Thyroid gland (tissue), 4 donors: Measurements from ENCODE around the gene RAB3D. TPM values are rescaled to one million over a fixed set of nuclear protein-coding genes. Genes with fewer than 3 reads are reported as not detected.

Source experiments
- DNase-seq, 2 donors: peaks; one replicate each; pipeline ENCODE4 v3.0.0-alpha.2; 2019
- H3K27ac ChIP-seq, 3 donors: fragments of 200-600 bp; sonication (generic); 1 replicate in 2 of 3; 2 replicates in 1 of 3; pipeline ENCODE4 v1.5.1; 2016 to 2019; ENCODE audit warnings: mild to moderate bottlenecking in 1 of 3, moderate library complexity in 1 of 3
- H3K27me3 ChIP-seq: fragments of 200-600 bp; sonication (generic); one replicate; pipeline ENCODE4 v1.5.1; 2019
- H3K36me3 ChIP-seq, 2 donors: fragments of 200-600 bp; sonication (generic); one replicate each; pipeline ENCODE4 v1.5.1; 2016 to 2019
- H3K4me1 ChIP-seq, 2 donors: fragments of 200-600 bp; sonication (generic); one replicate each; pipeline ENCODE4 v1.5.1; 2017 to 2019
- H3K4me3 ChIP-seq, 3 donors: fragments of 200-600 bp; sonication (generic); replicated peaks in 1 of 3; 1 replicate in 2 of 3; 2 replicates in 1 of 3; pipeline ENCODE4 v1.5.1; 2016; ENCODE audit warnings: mild to moderate bottlenecking in 1 of 3
- H3K9me3 ChIP-seq: fragments of 200-600 bp; sonication (generic); one replicate; pipeline ENCODE4 v1.5.1; 2017
- CTCF ChIP-seq, 6 experiments: fragments of 200-600 bp in 3 of 6; fragments of 450-650 bp in 3 of 6; sonication (generic) in 3 of 6; IDR thresholded peaks; one replicate each; pipeline ENCODE4 v1.5.1; 2016 to 2019; ENCODE audit warnings: antibody characterized with exemption in 6 of 6, mild to moderate bottlenecking in 2 of 6, inconsistent platforms in 1 of 6, moderate library complexity in 1 of 6
- POLR2A ChIP-seq, 2 donors: fragments of 450-650 bp; IDR thresholded peaks; one replicate each; pipeline ENCODE4 v1.6.1; 2017; ENCODE audit warnings: antibody characterized with exemption in 2 of 2, mild to moderate bottlenecking in 2 of 2, moderate library complexity in 1 of 2
- WGBS, 2 donors: methylation state at CpG; one replicate each; pipeline ENCODE4 v1.1.5; 2017; 5-methylcytosine and 5-hydroxymethylcytosine counted together
- intact Hi-C: fragments of 100-400 bp; cut with DNase I; formaldehyde crosslinking; loops from one replicate; pipeline ENCODE4 v1.15.1; 2023
- total RNA-seq, 4 donors: library from RNA; depleted of rRNA; stranded (reverse); fragments of >200 nt; gene quantifications; one replicate each; pipeline ENCODE4 v1.2.3, GENCODE V29; 2016

The RAB3D gene
- total RNA-seq, 4 donors from 2014 or later, result 14.8 to 30.3 (median 20.6) TPM

GRCh38 chr19:11378319-11379189, 39.1 kb upstream of the RAB3D start:
- H3K27ac ChIP-seq, result peak overlapping the region in 2 of 3 donors; percentile 21 to 53
- WGBS, 2 donors, result 53 to 69% methylated on average over 2 to 4 of the region's 8 CpGs
- H3K4me3 ChIP-seq, result no peak overlapping the region
- H3K4me1 ChIP-seq, result peaks cover 37 to 71% of the 10 kb centered on the region in 2 donors
- no peaks in the 10 kb centered on the region for H3K36me3 ChIP-seq
- intact Hi-C loops, result no loop called here
- no peaks in the 10 kb centered on the region for H3K9me3 ChIP-seq
- TF ChIP-seq CTCF (IDR thresholded peaks at IDR 0.05), result peak in 5 of 6 experiments; percentile 26 to 61 (median 44)
- TF ChIP-seq POLR2A (IDR thresholded peaks at IDR 0.05), result no peak
- peak; percentile 52 to 56 for DNase-seq
- H3K27me3 ChIP-seq, result no peaks in the 10 kb centered on the region

- WGBS, 2 donors, result 92 to 97% methylated on average over 3 of the region's 3 CpGs
- peaks cover 29 to 63% of the 10 kb centered on the region in 2 donors for H3K4me1 ChIP-seq
- peak overlapping the region in 2 of 3 donors; percentile 21 to 53 for H3K27ac ChIP-seq
Measured at GRCh38 chr19:11377756-11378155, 38.3 kb upstream of the RAB3D start.

GRCh38 chr19:11377237-11377636, 37.8 kb upstream of the RAB3D start:
- H3K4me1 ChIP-seq, result peaks cover 28 to 61% of the 10 kb centered on the region in 2 donors
- peak; percentile 58 to 67 for DNase-seq
- intact Hi-C loops, result no loop called here

More at GRCh38 chr19:11377756-11378155, 38.3 kb upstream of the RAB3D start:
- TF ChIP-seq POLR2A (IDR thresholded peaks at IDR 0.05) (no peak), CTCF (IDR thresholded peaks at IDR 0.05) (no peak)
- intact Hi-C loops, result no loop called here
- DNase-seq, result no peak
- H3K36me3 ChIP-seq, result no peaks in the 10 kb centered on the region
- no peak overlapping the region for H3K4me3 ChIP-seq
- H3K27me3 ChIP-seq, result no peaks in the 10 kb centered on the region
- H3K9me3 ChIP-seq, result no peaks in the 10 kb centered on the region

GRCh38 chr19:11375143-11375948, 35.9 kb upstream of the RAB3D start:
- H3K4me1 ChIP-seq, result peaks cover 22 to 48% of the 10 kb centered on the region in 2 donors
- intact Hi-C loops, result no loop called here
- H3K4me3 ChIP-seq, result peak overlapping the region in 2 of 3 donors; percentile 4 to 59
- peak; percentile 66 to 68 for DNase-seq
- TF ChIP-seq CTCF (IDR thresholded peaks at IDR 0.05) (no peak), POLR2A (IDR thresholded peaks at IDR 0.05) (peak in 1 of 2 donors; percentile 79)
- 9 to 11% methylated on average over 17 to 22 of the region's 27 CpGs for whole genome bisulfite sequencing, 2 donors
- no peaks in the 10 kb centered on the region for H3K27me3 ChIP-seq
- H3K36me3 ChIP-seq, result no peaks in the 10 kb centered on the region
- H3K27ac ChIP-seq, result peak overlapping the region; percentile 84 to 92 (median 89)
- H3K9me3 ChIP-seq, result no peaks in the 10 kb centered on the region

More at GRCh38 chr19:11377237-11377636, 37.8 kb upstream of the RAB3D start:
- Histone ChIP-seq H3K27me3 (no peaks in the 10 kb centered on the region), H3K4me3 (no peak overlapping the region), H3K9me3 (no peaks in the 10 kb centered on the region), H3K27ac (peak overlapping the region; percentile 0 to 53 (median 20)), H3K36me3 (no peaks in the 10 kb centered on the region)
- no peak for TF ChIP-seq CTCF (IDR thresholded peaks at IDR 0.05)
- TF ChIP-seq POLR2A (IDR thresholded peaks at IDR 0.05), result no peak
